BJ (cell line): ENCODE measurements around the gene DEGS1. TPM values are rescaled to one million over a fixed set of nuclear protein-coding genes. Genes with fewer than 3 reads are reported as not detected.

Source experiments
- CTCF ChIA-PET: fragments of 350-600 bp; formaldehyde crosslinking; extraction: SDS; loops from one replicate; lab custom pipeline; 2021; ENCODE audit warnings: antibody characterized with exemption, inconsistent platforms; lab: Yijun Ruan, JAX
- POLR2A ChIA-PET: fragments of 300-600 bp; sonication (Branson Sonifier 250); formaldehyde crosslinking; extraction: SDS; loops from one replicate; lab custom pipeline; 2021; ENCODE audit warnings: antibody characterized with exemption; lab: Charles Lee
- DNase-seq: peaks from one replicate; pipeline ENCODE4 v3.0.0-alpha.2; 2011; ENCODE audit warnings: low read depth
- H3K27me3 ChIP-seq: 2 replicates; pipeline ENCODE4 v1.6.0; 2011; ENCODE audit warnings: low read length; ENCODE audit not compliant: control insufficient read depth, insufficient read depth
- H3K36me3 ChIP-seq: 2 replicates; pipeline ENCODE4 v1.5.1; 2011; ENCODE audit warnings: low read length; ENCODE audit not compliant: control insufficient read depth, insufficient read depth
- H3K4me3 ChIP-seq: 2 replicates; pipeline ENCODE4 v1.5.1; 2011; ENCODE audit warnings: low read depth, mild to moderate bottlenecking, control low read depth, low read length
- polyA plus RNA-seq: library from polyadenylated mRNA; depleted of rRNA; stranded (reverse); fragments of >200 nt; gene quantifications from 2 replicates; pipeline ENCODE4 v1.2.3, GENCODE V29; 2011
- TF ChIP-seq, protein P1 (sequence below): IDR thresholded peaks from 2 replicates; pipeline ENCODE4 v1.5.1; 2011; ENCODE audit warnings: low read depth, mild to moderate bottlenecking, control low read depth, inconsistent platforms, low read length, moderate library complexity; ENCODE audit not compliant: insufficient read depth

Gene DEGS1
- polyA plus RNA-seq, 1 experiment: 77.2 TPM

- Histone ChIP-seq H3K27me3 (no peaks in the 10 kb centered on the region), H3K36me3 (no peaks in the 10 kb centered on the region), H3K4me3 (no peak overlapping the region)
- DNase-seq: no peak
- TF ChIP-seq, protein P1, sequence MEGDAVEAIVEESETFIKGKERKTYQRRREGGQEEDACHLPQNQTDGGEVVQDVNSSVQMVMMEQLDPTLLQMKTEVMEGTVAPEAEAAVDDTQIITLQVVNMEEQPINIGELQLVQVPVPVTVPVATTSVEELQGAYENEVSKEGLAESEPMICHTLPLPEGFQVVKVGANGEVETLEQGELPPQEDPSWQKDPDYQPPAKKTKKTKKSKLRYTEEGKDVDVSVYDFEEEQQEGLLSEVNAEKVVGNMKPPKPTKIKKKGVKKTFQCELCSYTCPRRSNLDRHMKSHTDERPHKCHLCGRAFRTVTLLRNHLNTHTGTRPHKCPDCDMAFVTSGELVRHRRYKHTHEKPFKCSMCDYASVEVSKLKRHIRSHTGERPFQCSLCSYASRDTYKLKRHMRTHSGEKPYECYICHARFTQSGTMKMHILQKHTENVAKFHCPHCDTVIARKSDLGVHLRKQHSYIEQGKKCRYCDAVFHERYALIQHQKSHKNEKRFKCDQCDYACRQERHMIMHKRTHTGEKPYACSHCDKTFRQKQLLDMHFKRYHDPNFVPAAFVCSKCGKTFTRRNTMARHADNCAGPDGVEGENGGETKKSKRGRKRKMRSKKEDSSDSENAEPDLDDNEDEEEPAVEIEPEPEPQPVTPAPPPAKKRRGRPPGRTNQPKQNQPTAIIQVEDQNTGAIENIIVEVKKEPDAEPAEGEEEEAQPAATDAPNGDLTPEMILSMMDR: peak; percentile 40
- ChIA-PET POLR2A (no interaction called here), CTCF (interaction anchor here (0.6 to 1.2 kb wide), 4 partner anchors 15 to 163 kb away, joined by 3 read pairs; no protein-coding TSS in a partner anchor)
These were observed 12.1 kb upstream of the DEGS1 start for GRCh38 chr1:224170748-224171478.

DNA sequence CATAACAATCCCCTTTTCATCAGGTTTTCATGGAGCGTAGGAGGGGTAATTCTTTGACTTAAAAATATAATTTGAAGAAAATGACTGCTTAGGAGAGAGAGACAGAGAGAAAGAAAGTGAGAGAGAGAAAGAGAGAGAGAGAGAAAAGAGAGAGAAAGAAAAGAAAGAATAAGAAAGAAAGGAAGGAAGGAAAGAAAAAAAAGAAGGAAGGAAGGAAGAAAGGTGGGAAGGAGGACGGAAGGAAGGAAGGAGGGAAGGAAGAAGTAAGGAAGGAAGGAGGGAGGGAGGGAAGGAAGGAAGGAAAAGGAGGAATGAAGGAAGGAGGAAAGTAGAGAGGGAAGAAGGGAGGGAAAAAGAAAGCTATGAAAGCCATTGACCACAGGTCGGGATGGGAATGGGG lies 10.8 kb upstream of the DEGS1 start:
- ChIA-PET CTCF (interaction anchor here (0.9 kb wide), 1 partner anchor 14 kb away, joined by 3 read pairs; no protein-coding TSS in a partner anchor), POLR2A (no interaction called here)
- no peaks in the 10 kb centered on the region for H3K27me3 ChIP-seq
- DNase-seq: no peak
- TF ChIP-seq, protein P1: no peak
- no peaks in the 10 kb centered on the region for H3K36me3 ChIP-seq
- H3K4me3 ChIP-seq: no peak overlapping the region

- TF ChIP-seq, protein P1: no peak
- Histone ChIP-seq H3K36me3 (no peaks in the 10 kb centered on the region), H3K27me3 (no peaks in the 10 kb centered on the region), H3K4me3 (no peak overlapping the region)
- ChIA-PET POLR2A (no interaction called here), CTCF (interaction anchor here (0.7 to 1.4 kb wide), 4 partner anchors 8 to 19 kb away, joined by 3 read pairs; no protein-coding TSS in a partner anchor)
- no peak for DNase-seq
These were observed 9.5 kb upstream of the DEGS1 start for GRCh38 chr1:224173523-224173922.

DNA sequence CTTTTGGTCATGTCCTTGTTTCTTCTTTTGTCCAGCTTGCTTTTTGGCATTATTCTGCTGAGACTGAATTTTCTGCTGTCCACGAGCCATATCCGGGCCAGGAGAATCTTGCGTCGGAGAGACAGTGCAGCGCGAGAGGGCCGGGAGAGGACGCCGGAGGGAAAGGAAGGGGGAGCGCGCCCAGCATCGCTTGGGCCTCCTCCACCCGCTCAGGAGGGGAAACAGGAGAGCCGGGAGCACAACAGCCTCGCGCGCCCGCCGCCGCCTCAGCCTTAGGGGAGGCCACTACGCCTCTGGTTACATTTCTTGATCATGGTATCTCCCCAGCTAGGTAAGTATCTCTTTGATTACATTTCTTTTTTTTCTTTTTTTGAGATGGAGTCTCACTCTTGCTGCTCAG lies 7.4 kb upstream of the DEGS1 start:
- no peaks in the 10 kb centered on the region for H3K36me3 ChIP-seq
- no peak for DNase-seq
- H3K27me3 ChIP-seq: no peaks in the 10 kb centered on the region
- POLR2A ChIA-PET: no interaction called here
- CTCF ChIA-PET: interaction anchor here (0.6 kb wide), 1 partner anchor 29 kb away, joined by 3 read pairs; no protein-coding TSS in a partner anchor
- TF ChIP-seq, protein P1: no peak
- no peak overlapping the region for H3K4me3 ChIP-seq

- no peak overlapping the region for H3K4me3 ChIP-seq
- no peak for DNase-seq
- ChIA-PET CTCF (interaction anchor here (0.6 to 1.0 kb wide), 3 partner anchors 9 to 149 kb away, joined by 3 read pairs; no protein-coding TSS in a partner anchor), POLR2A (no interaction called here)
- H3K36me3 ChIP-seq: no peaks in the 10 kb centered on the region
- TF ChIP-seq, protein P1: no peak
- H3K27me3 ChIP-seq: no peaks in the 10 kb centered on the region
These were observed 5.6 kb upstream of the DEGS1 start for GRCh38 chr1:224177356-224177999.
